Kidney (tissue), 14 donors: ENCODE results near the gene OCIAD2. TPM values are rescaled to one million over a fixed set of nuclear protein-coding genes. Genes with fewer than 3 reads are reported as not detected.

ENCODE experiments used
- DNase-seq, 5 donors: peaks; one replicate each; pipeline ENCODE4 v3.0.0-alpha.2; 2013 to 2020
- FAIRE-seq: peaks from 2 replicates; lab custom pipeline; 2012; peaks lifted over from hg19 to GRCh38; lab: Jason Lieb, UNC
- H3K27ac ChIP-seq, 2 donors: one replicate each; pipeline ENCODE4 v1.7.0; 2013; ENCODE audit warnings: low read depth in 2 of 2, low read length in 2 of 2, inconsistent platforms in 1 of 2
- H3K27me3 ChIP-seq: one replicate; pipeline ENCODE4 v1.7.1; 2013; ENCODE audit warnings: low read length, inconsistent platforms; ENCODE audit not compliant: control insufficient read depth, insufficient read depth
- H3K36me3 ChIP-seq, 3 donors: one replicate each; pipeline versions ENCODE4 v1.7.0 to v1.7.1; 2013; ENCODE audit warnings: low read length in 3 of 3, control low read depth in 1 of 3, inconsistent platforms in 1 of 3; ENCODE audit not compliant: insufficient read depth in 3 of 3, control insufficient read depth in 2 of 3
- H3K4me1 ChIP-seq, 3 donors: one replicate each; pipeline versions ENCODE4 v1.7.0 to v1.7.1; 2013; ENCODE audit warnings: low read length in 3 of 3, inconsistent platforms in 1 of 3, low read depth in 1 of 3; ENCODE audit not compliant: control insufficient read depth in 2 of 3, insufficient read depth in 2 of 3
- H3K4me3 ChIP-seq, 3 donors: one replicate each; pipeline versions ENCODE4 v1.7.0 to v1.8.1; 2013; ENCODE audit warnings: low read length in 3 of 3, control low read depth in 1 of 3, inconsistent platforms in 1 of 3
- H3K9ac ChIP-seq, 3 donors: one replicate each; pipeline versions ENCODE4 v1.7.0 to v1.7.1; 2013; ENCODE audit warnings: low read length in 3 of 3, control low read depth in 1 of 3, inconsistent platforms in 1 of 3
- H3K9me3 ChIP-seq, 3 donors: one replicate each; pipeline versions ENCODE4 v1.7.0 to v1.7.1; 2013; ENCODE audit warnings: low read length in 3 of 3, control low read depth in 1 of 3, inconsistent platforms in 1 of 3; ENCODE audit not compliant: control insufficient read depth in 2 of 3, insufficient read depth in 1 of 3
- intact Hi-C: fragments of 100-400 bp; cut with DNase I; formaldehyde crosslinking; loops from one replicate; pipeline ENCODE4 v1.11.1; 2022
- polyA plus RNA-seq: library from polyadenylated mRNA; stranded (reverse); fragments of 350-450 nt; fragmentation: Illumina TruSeq; extraction: RNeasy Lipid Tissue Mini Kit (QIAGEN cat#74804); gene quantifications from one replicate; pipeline ENCODE4 v1.2.3, GENCODE V29; 2014; ENCODE audit warnings: low read depth, low replicate concordance; ENCODE audit not compliant: insufficient read depth
- total RNA-seq: library from RNA; stranded (reverse); fragmentation: NEBNext Ultra II Directional; extraction: Animal tissue kit (Norgen Biotek cat#: 25700); gene quantifications from one replicate; pipeline ENCODE4 v1.2.1, GENCODE V29; 2021
- TF ChIP-seq, protein P1 (sequence below): IDR thresholded peaks from 3 replicates; pipeline ENCODE4 v1.5.1; 2012; ENCODE audit warnings: mild to moderate bottlenecking, moderate library complexity, borderline replicate concordance; ENCODE audit not compliant: insufficient read depth; ENCODE audit errors: extremely low read depth
- donor health status: control.
- donor health status: control.
- donor health status: control.
- donor health status: control.
- donor health status: control.
- donor health status: DM: yes; HTN: yes; CAD: no.
- donor health status: Normal renal cell carcinoma (clear cell type).

OCIAD2 gene
- total and polyA plus RNA-seq, 2 donors from 2014 or later: 76.3 to 277 TPM

DNA sequence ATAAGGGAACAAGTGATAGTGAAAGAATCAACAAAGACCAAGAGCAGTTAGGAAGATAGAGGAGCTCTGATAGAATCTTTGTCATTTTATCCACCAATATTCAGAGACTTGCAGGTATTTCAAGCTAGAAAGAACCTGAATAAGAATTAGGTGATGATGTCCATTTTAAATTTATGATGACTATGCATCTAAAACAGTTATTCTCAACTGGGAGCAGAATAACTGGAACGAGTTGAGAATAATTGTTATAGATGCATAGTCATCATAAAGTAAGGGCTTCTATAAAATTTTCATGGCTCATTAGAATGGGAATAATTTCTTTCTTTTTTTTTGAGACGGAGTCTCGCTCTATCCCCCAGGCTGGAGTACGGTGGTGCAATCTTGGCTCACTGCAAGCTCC lies 69.9 kb downstream of the OCIAD2 start:
- H3K9me3 ChIP-seq: no peaks in the 10 kb centered on the region
- no peak overlapping the region for H3K4me3 ChIP-seq
- peaks cover 5 to 33% (median 16%) of the 10 kb centered on the region in 3 donors for H3K36me3 ChIP-seq
- FAIRE-seq (no peak), DNase-seq (no peak)
- TF ChIP-seq, protein P1, sequence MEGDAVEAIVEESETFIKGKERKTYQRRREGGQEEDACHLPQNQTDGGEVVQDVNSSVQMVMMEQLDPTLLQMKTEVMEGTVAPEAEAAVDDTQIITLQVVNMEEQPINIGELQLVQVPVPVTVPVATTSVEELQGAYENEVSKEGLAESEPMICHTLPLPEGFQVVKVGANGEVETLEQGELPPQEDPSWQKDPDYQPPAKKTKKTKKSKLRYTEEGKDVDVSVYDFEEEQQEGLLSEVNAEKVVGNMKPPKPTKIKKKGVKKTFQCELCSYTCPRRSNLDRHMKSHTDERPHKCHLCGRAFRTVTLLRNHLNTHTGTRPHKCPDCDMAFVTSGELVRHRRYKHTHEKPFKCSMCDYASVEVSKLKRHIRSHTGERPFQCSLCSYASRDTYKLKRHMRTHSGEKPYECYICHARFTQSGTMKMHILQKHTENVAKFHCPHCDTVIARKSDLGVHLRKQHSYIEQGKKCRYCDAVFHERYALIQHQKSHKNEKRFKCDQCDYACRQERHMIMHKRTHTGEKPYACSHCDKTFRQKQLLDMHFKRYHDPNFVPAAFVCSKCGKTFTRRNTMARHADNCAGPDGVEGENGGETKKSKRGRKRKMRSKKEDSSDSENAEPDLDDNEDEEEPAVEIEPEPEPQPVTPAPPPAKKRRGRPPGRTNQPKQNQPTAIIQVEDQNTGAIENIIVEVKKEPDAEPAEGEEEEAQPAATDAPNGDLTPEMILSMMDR: no peak
- H3K4me1 ChIP-seq: no peaks in the 10 kb centered on the region
- H3K27ac ChIP-seq: no peak overlapping the region
- intact Hi-C loops: no loop called here
- no peaks in the 10 kb centered on the region for H3K27me3 ChIP-seq
- H3K9ac ChIP-seq: no peak overlapping the region

Other genes with a start within 250 kb of the OCIAD2 start
- 78.9 TPM for gene FRYL, start 126.5 kb downstream of the OCIAD2 start, total RNA-seq
- 11.6 TPM for gene FRYL, start 126.5 kb downstream of the OCIAD2 start, polyA plus RNA-seq
- gene OCIAD1, start 75.7 kb downstream of the OCIAD2 start, total RNA-seq: 142 TPM
- 218 TPM for gene OCIAD1, start 75.7 kb downstream of the OCIAD2 start, polyA plus RNA-seq
- gene CWH43, start 79.5 kb upstream of the OCIAD2 start, total RNA-seq: 2.4 TPM
- 15.8 TPM for gene CWH43, start 79.5 kb upstream of the OCIAD2 start, polyA plus RNA-seq